NCI-H748 (cell line): ENCODE data around the gene FRMPD2.
"Not testable (repeated sequence)": the region's sequence is repeated elsewhere in the genome, so short reads cannot be mapped to it uniquely, and the experiment has no call there.

ENCODE experiments used
- DNase-seq: peaks from one replicate; lab custom pipeline; 2025; ENCODE audit not compliant: unreplicated experiment; lab: John Stamatoyannopoulos, UW

FRMPD2 gene

DNA sequence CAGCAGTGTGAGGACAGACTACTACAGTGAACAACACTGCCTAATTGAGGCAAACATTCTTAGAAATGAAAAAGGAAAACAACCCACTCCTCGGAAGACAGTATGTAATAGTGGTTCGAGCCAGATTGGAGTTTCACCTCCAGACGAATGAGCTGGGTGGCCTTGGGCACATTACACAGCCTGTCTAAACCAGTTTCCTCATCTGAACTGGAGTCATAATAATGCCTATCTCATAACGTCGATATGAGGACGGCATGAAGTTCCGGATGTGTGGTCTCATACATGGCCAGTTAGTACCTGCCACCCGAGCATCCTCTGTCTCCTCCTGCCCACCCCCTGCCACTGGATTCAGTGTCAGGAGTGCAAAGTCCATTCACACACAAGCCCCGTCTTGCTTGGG lies 15.8 kb upstream of the FRMPD2 start:
- DNase-seq, result no peak

DNA sequence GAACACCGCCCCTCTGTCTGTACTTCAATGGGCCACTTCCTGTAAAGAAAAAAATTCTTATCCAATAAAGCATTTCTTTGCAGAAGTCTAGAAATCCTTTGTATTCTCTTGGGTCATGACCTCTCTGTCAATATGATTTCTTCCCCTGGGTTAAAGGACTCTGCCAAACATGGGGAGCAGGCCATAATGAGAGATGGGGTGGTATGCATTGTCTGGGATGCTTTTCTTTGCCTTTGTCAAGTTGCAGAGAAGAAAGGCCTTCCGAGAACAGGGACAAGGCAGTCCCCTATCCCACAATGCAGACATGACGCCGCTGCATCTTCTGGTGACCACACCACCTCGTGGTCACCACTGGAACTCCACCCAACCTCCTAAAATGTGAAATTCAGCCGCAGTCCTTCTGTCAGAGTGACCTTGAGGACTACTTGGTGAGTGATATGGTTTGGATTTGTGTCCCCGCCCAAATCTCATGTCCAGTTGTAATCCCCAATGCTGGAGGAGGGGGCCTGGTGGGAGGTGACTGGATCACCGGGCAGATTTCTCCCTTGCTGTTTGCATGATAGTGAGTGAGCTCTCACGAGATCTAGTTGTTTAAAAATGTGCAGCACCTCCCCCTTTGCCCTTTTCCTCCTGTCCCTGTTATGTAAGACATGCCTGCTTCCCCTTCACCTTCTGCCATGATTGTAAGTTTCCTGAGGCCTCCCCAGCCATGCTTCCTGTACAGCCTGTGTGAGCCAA lies 15.2 kb upstream of the FRMPD2 start:
- DNase-seq, result peak; percentile 57

DNA sequence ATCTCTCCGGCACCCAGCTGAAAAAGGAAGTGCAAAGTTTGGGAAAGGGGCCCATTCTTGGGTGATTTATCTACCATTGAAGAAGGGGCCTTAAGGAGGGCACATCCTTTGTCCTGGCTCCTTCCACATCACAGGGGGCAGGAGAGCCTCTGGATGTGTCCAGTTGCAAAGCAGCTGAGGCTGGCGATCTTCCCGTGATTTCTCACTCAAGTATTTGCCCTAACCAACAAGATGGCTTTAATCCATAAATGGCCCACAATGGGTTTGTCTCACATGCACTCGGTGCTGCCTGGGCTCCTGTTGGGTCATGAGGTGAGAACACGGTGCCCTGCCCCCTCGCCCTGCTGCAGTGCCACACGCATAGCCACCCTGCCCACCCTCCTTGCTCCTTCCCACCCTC lies 14.2 kb upstream of the FRMPD2 start:
- no peak for DNase-seq

DNA sequence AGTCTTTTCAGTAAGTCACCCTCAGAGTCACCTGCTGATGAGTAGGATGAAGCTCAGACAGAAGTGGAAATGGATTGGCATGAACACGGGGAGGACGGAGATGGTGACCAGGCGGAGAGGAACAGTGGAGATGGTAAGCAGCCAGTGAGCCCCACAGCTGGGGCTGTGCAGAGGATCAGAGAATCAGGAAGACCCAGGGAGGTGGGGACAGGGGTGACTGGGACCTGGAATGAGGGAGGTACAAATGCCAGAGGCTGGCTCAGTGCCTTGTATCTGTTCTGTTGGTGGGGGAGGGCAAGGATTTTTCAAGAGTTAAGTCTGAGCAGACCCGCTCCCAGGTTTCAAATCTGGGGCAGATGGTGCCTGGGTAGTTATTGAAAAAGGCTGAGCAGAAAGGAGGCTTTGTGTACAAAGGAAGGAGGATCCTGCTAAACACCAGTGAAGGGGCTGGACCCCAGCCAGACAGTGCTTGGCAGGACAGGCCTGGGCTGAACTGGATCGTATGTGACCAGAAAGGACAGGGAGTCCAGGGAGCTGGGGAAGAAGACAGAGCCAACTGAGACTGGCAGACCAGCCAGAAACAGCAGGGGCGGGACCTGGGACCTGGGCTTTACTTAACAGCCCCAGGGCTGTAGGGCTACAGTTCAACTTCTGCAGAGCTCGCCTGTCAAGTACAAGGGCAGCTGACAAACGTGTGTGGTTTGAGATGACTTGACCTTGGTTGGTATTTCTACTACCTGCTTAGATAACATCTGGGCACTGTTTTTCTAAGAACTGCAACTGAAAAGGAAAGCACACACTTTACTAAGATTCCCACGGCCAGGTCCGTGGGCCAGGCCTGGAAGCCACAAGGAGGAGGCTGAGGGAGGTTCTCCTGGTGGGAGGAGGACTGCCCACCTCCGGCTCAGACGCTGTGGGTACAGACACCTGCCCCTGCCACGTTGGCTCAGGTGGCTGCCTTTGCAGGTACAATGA lies 13.2 kb upstream of the FRMPD2 start:
- peak; percentile 12 for DNase-seq

DNA sequence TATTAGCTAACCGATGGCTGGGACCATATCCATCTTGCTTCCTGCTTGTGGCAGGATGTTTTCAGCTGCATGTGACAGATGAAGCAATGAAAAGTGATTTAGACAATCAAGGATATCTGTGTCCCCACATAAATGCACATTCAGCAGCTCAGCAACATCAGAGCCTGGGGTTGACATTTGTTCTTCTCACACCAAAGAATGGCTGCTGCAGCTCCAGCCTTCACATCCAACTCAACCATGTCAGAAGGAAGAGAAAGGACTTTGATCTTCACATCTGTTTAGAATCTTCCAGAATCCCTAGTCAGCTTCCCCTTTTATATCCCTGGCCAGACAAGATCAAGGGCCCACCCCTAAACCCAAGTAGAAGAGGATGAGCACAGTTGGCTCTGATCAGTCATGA lies 11.9 kb upstream of the FRMPD2 start:
- no peak for DNase-seq

GRCh38 chr10:48285710-48286109 lies 11.2 kb upstream of the FRMPD2 start:
- no peak for DNase-seq

DNA sequence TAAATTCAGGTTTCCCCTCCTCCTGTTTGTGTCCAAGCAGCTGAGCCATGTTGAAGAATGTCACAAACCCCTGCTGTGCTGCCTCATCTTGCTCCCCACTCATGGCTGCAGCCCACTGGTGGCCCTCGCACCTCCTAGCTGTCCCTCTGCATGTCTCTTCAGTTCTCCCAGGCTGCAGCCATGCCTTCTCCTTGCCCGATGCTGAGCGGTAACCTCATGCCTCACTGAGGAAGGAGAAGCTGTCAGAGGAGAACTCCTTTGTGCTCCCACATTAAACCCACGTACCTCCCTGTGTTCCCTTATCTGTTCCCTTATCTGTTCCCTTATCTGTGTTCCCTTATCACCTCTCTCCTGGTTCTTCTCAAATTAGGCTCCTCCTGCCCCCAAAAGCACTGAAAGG lies 10.3 kb upstream of the FRMPD2 start:
- no peak for DNase-seq

DNA sequence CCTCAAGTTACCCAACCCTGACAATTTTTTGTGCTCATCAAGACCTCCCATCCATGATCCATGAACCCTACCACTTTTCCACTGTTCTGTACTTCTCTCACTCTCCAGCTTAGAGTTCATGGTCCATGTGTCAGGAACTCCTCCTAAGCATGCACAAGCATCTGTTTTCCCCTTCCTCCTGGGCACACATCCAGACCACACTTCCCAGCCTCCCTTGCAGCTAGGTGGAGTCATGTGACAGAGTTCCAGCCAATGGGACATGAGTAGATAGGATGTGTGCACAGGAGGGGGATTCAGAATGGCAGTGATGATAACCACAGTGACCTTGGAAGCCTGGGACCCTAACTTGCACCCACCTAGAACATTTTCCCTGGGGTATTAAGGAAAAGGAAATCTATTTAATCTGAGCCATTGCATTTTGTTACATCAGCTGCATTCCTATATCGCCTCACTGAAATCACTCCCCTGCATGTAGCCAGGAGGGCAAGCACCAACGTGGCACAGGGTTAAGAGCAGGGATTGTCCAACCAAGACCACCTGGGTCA lies 9.6 kb upstream of the FRMPD2 start:
- DNase-seq, result no peak

GRCh38 chr10:48282829-48283228 lies 8.3 kb upstream of the FRMPD2 start:
- DNase-seq, result no peak

DNA sequence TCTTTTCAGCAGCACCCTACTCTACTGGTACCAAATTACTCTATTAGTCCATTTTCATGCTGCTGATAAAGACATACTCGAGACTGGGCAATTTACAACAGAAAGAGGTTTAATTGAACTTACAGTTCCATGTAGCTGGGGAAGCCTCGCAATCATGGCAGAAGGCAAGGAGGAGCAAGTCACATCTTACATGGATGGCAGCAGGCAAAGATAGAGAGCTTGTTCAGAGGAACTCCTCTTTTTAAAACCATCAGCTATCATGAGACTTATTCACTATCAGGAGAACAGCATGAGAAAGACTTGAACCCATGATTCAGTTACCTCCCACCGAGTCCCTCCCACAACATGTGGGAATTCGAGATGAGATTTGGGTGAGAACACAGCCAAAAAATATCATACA lies 7.2 kb upstream of the FRMPD2 start:
- not testable (repeated sequence) for DNase-seq

DNA sequence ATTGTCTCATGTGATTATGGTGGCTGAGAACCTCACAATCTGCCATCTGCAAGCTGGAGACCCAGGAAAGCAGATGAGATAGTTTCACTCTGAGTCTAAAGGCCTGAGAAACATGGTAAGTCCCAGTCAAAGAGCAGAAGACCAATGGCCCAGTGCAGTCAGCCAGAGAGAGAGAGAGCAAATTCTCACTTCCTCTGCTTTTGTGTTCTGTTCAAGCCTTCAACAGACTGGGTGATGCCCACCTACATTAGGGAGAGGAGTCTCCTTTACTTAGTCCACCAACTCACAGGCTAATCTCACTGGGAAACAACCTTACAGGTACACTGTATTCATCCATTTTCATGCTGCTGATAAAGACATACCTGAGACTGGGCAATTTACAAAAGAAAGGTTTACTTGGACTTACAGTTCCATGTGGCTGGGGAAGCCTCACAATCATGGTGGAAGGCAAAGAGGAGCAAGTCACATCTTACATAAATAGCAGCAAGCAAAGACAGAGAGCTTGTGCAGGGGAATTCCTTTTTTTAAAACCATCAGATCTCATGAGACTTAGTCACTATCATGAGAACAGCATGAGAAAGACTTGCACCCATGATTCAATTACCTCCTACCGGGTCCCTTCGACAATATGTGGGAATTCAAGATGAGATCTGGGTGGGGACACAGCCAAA lies 4.7 kb upstream of the FRMPD2 start:
- no peak for DNase-seq

DNA sequence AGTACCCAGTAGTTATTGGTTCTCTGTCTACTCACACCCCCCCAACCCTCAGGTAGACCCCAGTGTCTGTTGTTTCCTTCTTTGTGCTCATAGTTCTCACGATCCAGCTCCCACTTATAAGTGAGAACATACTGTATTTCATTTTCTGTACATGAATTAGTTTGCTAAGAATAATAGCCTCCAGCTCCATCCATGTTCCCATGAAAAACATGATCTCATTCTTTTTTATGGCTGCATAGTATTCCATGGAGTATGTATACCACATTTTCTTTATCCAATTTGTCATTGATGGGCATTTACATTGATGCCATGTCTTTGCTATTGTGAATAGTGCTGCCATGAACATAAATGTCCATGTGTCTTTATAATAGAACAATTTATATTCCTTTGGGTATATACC lies 2.6 kb upstream of the FRMPD2 start:
- no peak for DNase-seq

GRCh38 chr10:48273741-48274140 lies 755 bp downstream of the FRMPD2 start:
- DNase-seq, result no peak

DNA sequence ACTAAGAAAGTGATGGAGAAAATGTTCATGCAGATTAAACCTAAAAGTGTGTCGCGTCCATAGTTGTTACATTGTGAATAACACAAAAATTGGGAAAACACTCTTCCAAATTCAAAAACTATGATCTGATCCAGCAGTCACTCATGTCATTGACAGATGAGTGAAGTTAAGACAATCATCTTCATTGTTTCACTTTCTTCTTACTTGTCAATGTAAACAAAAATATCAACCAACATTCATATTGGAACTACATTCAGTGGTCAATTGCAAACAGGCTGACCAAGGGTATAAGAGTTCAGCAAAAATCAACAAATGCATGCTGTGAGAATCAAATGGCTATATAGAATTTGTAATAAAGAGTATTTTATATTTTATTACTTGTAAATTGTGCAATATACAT lies 1.8 kb downstream of the FRMPD2 start:
- DNase-seq, result no peak

DNA sequence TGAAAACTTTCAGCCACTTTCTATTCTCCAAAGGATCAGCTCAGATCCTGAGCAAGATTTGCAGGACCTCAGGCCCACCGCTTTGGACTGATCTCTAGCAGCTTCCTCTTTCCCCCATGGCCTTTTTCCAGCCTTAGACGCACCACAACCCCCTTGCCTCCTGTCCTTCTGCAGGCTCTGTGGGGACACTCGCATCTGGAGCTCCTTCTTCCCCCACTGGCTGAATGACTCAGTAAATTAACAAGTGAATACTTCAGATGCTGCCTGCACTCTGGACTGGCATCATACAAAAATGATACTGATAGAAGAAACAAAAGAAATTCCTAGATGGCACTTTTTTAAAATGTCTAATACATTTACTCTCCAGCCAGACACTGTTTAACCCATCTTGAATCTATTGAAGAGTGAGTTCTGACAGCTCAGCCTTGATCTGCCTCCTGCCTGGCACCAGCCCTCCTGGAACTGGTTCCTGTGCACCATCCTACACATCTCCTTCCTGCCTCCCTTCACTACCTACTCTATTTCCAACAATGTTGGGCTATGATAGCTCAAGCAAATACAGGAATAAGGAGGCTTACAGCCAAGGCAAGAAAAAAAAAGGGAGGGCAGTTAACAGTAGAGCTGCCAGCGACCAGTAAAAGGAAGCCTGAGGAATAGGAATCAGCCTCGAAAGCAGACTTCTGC lies 3.3 kb downstream of the FRMPD2 start:
- no peak for DNase-seq

DNA sequence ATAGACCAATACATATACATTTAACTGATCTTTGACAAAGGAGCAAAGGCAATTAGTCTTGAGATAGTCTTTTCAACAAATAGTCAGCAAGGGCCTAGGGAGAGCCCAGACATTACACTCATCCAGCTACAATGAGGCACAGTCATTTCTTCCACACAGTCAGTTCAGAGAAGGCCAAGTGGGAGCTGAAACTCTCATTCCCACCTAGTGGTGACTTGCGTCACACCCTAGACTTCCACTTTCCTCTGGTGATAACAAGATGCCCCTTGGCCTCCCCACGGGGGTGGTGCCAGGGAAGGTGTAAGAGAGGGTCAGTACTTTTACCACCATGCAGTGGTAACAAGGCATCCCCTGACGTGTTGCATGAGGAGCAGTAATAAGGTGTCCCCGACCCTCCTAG lies 8.0 kb downstream of the FRMPD2 start:
- DNase-seq, result no peak

GRCh38 chr10:48258105-48258504 lies 16.4 kb downstream of the FRMPD2 start:
- no peak for DNase-seq

DNA sequence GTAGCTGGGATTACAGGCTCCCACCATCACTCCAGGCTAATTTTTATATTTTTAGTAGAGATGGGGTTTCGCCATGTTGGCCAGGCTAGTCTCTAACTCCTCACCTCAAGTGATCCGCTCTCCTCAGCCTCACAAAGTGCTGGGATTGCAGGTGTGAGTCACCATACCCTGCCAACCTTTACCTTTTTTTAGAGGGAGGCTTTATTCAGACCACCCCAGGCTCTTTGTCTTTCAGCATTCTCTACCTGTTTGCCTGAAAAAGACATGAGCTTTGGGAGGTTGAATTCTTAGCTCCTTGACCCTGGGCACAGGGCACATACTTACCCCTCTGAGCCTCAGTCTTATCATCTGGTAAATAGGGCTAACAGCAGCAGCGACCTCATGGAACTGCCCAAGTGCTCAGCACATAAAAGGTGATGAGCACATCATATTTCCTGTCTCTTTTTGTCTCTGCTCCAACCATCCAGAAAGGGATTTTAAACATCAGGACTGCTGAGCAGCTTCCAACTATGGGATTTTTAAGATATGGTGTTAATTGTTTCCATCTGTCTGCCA lies 17.0 kb downstream of the FRMPD2 start:
- no peak for DNase-seq

GRCh38 chr10:48255722-48256121 lies 18.8 kb downstream of the FRMPD2 start:
- DNase-seq, result no peak

DNA sequence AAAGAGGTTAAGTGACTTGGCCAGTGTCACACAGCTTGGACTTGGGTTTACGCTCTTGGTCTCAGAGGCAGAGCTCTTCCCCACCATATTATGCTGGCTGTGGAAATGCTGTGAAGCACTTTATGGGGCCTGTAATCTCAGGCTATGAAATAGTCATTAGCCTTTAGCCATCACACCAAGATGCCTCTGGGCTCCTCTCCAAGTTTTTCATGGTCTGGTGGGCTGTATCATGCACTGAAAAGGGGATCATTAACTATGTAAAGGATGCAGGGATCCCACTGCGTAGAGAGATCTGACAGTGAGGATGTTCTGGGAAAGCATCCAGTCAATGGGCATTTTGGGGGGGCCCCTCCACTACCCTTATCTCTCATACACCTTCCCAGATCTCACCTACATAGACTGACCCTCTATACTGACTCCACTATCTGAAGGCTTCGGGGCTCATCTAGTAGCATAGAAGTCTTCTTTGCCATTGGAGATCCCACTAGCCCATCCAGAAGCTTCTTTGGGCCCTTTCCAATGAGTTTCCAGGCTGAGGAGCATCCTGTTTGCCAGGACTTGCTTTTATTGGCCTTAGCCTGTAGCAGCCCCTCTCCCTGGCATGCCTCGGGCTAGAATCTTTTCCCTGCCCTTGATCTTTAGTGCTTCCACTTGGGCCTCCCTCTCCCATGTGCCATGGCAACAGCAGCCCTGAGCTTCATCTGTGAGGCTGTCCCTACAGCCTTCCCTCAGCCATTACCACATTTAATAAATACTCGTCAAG lies 19.6 kb downstream of the FRMPD2 start:
- peak; percentile 5 for DNase-seq
